A673 (cell line): ENCODE data around the gene FAM124A.

Experiments used
- EZH2 ChIP-seq: fragments of 200-600 bp; sonication (generic); IDR thresholded peaks from 2 replicates; pipeline ENCODE4 v1.6.1; 2017; ENCODE audit warnings: borderline replicate concordance, low read depth, mild to moderate bottlenecking, mixed read lengths, antibody characterized with exemption, low read length; ENCODE audit not compliant: poor library complexity, severe bottlenecking
- TF ChIP-seq, protein P1 (sequence below): fragments of 300-800, 200-600 bp; sonication (generic); conservative IDR thresholded peaks from 2 replicates; pipeline ENCODE4 v1.5.1; 2017; ENCODE audit warnings: low read depth, mild to moderate bottlenecking, antibody characterized with exemption, low read length, moderate library complexity, mixed read lengths

DNA sequence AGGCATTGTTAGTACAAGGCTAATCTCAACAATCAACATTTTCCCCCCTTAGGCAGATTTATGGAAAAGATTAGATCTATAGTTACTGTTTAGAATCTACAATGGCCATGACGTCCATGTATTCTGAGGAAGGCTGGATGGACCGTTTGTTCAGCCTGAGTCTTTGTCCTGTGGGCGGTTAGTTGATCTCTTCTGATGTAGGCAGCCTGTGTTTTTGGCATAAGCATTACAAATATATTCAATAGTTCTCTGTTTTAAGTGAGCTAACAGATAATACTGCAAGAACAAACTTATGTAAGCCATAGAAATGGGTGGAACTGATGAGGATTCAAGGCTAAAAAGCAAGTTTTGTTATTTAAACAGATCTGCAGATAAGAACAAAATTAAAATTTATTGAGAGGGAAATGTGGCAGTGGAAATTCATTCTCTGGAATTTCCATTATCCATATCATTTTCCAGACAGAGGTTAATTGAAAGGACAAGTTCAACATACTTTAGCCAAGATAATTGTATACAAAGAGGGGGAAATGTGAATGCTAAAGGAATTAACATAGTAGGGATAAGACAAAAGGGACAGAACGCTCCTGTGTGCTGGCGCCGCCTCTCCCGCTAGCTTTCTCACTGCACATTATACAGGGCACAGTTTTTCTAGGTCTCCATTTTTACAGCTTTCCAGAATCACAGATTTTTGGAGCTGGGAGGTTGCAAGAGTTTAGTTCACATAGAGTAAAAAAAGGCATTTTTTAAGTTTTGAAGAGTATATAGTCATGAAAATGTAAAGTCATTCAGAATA is 48.6 kb downstream of the FAM124A start:
- TF ChIP-seq EZH2, result no peak
- TF ChIP-seq, protein P1, sequence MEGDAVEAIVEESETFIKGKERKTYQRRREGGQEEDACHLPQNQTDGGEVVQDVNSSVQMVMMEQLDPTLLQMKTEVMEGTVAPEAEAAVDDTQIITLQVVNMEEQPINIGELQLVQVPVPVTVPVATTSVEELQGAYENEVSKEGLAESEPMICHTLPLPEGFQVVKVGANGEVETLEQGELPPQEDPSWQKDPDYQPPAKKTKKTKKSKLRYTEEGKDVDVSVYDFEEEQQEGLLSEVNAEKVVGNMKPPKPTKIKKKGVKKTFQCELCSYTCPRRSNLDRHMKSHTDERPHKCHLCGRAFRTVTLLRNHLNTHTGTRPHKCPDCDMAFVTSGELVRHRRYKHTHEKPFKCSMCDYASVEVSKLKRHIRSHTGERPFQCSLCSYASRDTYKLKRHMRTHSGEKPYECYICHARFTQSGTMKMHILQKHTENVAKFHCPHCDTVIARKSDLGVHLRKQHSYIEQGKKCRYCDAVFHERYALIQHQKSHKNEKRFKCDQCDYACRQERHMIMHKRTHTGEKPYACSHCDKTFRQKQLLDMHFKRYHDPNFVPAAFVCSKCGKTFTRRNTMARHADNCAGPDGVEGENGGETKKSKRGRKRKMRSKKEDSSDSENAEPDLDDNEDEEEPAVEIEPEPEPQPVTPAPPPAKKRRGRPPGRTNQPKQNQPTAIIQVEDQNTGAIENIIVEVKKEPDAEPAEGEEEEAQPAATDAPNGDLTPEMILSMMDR, result no peak
